ENCODE measurements around the gene TCP10L. TPM values are rescaled to one million over a fixed set of nuclear protein-coding genes. Genes with fewer than 3 reads are reported as not detected.
"Not testable (repeated sequence)": the region's sequence is repeated elsewhere in the genome, so short reads cannot be mapped to it uniquely, and the experiment has no call there.

TCP10L gene
- total and polyA plus RNA-seq, 4 donors: 1.4 to 2.3 (median 1.5) TPM; not detected in 1

DNA sequence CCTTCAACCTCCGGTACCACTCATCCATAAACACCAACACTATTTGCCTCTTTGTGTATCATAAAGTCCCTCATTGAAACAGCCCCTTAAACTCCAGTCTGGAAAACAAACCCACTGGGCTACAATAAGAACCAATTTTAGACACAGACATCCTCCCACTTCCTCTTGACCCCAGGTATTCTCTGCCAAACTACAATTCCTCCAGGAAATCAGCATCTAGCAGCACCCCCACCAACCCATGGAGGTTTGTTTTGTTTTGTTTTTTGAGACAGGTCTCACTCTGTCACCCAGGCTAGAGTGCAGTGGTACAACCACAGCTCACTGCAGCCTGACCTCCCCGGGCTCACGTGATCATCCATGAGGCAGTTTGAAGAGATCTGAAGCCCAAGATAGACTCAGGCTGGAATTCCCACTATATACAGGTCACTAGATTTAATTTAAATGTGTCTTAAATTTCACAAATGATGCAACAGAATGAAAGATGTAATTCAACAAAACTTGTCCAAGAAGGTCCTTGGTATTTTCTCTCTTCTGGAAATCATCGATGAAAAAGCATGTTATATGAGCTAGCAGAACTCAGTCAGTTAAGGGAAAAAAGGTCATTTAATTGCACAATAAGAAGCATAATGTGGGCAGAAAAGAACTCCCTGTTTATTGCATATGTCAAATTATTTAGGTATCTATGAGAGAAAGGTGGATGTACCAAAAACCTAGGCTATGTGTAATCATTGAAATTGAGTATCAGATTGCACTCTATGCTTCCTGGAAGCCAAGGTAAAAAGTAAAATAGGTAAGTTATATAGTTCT lies 30.3 kb downstream of the TCP10L start:
- no peak for DNase-seq
- no peaks in the 10 kb centered on the region for H3K27me3 ChIP-seq (ENCODE audit: control insufficient read depth in 1 of 2, insufficient read depth in 2 of 2, low read length in 1 of 2)
- H3K9me3 ChIP-seq (ENCODE audit: control insufficient read depth, low read length): no peaks in the 10 kb centered on the region
- H3K36me3 ChIP-seq (ENCODE audit: control insufficient read depth in 1 of 2, insufficient read depth in 2 of 2, low read length in 1 of 2): no peaks in the 10 kb centered on the region
- H3K27ac ChIP-seq (ENCODE audit: low read depth in 1 of 2, low read length in 2 of 2): no peak overlapping the region
- H3K4me1 ChIP-seq (ENCODE audit: control insufficient read depth in 1 of 2, insufficient read depth in 2 of 2, low read length in 2 of 2): no peaks in the 10 kb centered on the region
- no peak overlapping the region for H3K4me3 ChIP-seq (ENCODE audit: low read length in 2 of 2)
- intact Hi-C loops (cut with DNase I): no loop called here
- 96 to 98% methylated on average over 4 of the region's 4 CpGs for WGBS, 2 donors
- no peak for ATAC-seq (ENCODE audit: low FRiP score)

DNA sequence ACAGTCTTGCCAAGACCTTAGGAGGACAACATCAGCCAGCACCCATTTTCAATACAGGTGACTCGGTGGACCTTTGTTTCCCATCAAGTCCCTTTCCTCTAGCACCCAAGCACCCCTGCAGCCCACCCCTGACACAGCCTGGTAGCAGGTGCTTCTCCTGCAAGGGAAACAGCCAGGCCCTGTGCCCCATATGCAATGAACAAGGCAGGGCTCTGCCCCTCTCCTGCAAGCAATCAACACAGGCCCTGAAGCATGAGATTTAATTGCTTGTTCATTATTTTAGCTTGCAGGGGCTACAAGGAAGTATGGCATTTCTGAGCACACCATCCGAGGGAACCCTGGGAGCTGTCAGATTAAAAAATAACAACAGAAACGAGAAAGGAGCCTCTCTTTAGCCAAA lies 35.4 kb downstream of the TCP10L start:
- ATAC-seq (ENCODE audit: low FRiP score) (no peak), DNase-seq (no peak)
- Histone ChIP-seq H3K27me3 (ENCODE audit: control insufficient read depth in 1 of 2, insufficient read depth in 2 of 2, low read length in 1 of 2) (no peaks in the 10 kb centered on the region), H3K4me1 (ENCODE audit: control insufficient read depth in 1 of 2, insufficient read depth in 2 of 2, low read length in 2 of 2) (no peaks in the 10 kb centered on the region), H3K36me3 (ENCODE audit: control insufficient read depth in 1 of 2, insufficient read depth in 2 of 2, low read length in 1 of 2) (no peaks in the 10 kb centered on the region), H3K27ac (ENCODE audit: low read depth in 1 of 2, low read length in 2 of 2) (no peak overlapping the region), H3K4me3 (ENCODE audit: low read length in 2 of 2) (no peak overlapping the region), H3K9me3 (ENCODE audit: control insufficient read depth, low read length) (no peaks in the 10 kb centered on the region)
- 89 to 92% methylated on average over 3 of the region's 3 CpGs for WGBS, 2 donors
- intact Hi-C loops (cut with DNase I): no loop called here

DNA sequence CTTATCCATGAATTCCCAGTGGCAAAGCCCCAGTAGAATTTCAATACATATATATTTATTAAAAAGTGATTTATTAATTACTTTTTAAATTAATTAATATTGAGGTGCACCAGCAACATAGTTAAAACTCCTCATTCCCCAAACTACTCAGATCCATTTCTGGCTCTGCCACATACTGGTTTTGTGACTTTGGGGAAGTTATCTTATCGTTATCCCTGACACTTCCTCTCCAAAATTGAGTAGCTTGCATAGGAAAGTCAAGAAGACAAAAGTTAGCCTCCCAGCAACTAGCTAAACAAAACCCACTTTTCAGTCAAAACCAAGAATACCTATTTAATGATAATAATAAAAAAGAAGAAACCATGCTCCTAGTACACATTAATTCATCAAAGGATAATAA lies 35.9 kb downstream of the TCP10L start:
- intact Hi-C loops (cut with DNase I): no loop called here
- no peaks in the 10 kb centered on the region for H3K9me3 ChIP-seq (ENCODE audit: control insufficient read depth, low read length)
- DNase-seq (no peak), ATAC-seq (ENCODE audit: low FRiP score) (no peak)
- no peaks in the 10 kb centered on the region for H3K27me3 ChIP-seq (ENCODE audit: control insufficient read depth in 1 of 2, insufficient read depth in 2 of 2, low read length in 1 of 2)
- H3K36me3 ChIP-seq (ENCODE audit: control insufficient read depth in 1 of 2, insufficient read depth in 2 of 2, low read length in 1 of 2): no peaks in the 10 kb centered on the region
- no peak overlapping the region for H3K4me3 ChIP-seq (ENCODE audit: low read length in 2 of 2)
- H3K27ac ChIP-seq (ENCODE audit: low read depth in 1 of 2, low read length in 2 of 2): no peak overlapping the region
- H3K4me1 ChIP-seq (ENCODE audit: control insufficient read depth in 1 of 2, insufficient read depth in 2 of 2, low read length in 2 of 2): no peaks in the 10 kb centered on the region
- 83 to 88% methylated on average over 1 of the region's 1 CpG for WGBS, 2 donors

DNA sequence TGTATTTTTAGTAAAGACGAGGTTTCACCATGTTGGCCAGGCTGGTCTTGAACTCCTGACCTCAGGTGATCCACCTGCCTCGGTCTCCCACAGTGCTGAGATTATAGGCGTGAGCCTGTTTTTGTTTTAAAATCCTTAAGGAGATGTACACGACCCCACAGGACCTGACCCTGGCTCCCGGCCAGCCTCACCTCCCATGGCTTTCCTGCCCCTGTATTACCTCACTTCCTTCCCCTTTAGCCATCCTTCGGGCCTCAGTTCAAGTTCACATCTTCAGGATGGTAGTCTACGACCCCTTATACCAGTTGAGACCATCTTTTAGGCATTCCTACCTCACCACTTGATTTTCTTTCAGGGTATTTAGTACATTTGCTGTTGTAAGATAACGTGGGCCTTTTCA lies 36.3 kb downstream of the TCP10L start:
- no peaks in the 10 kb centered on the region for H3K9me3 ChIP-seq (ENCODE audit: control insufficient read depth, low read length)
- no peaks in the 10 kb centered on the region for H3K27me3 ChIP-seq (ENCODE audit: control insufficient read depth in 1 of 2, insufficient read depth in 2 of 2, low read length in 1 of 2)
- no peaks in the 10 kb centered on the region for H3K36me3 ChIP-seq (ENCODE audit: control insufficient read depth in 1 of 2, insufficient read depth in 2 of 2, low read length in 1 of 2)
- WGBS, 2 donors: 87% methylated on average over 8 of the region's 8 CpGs
- no peak overlapping the region for H3K27ac ChIP-seq (ENCODE audit: low read depth in 1 of 2, low read length in 2 of 2)
- ATAC-seq (ENCODE audit: low FRiP score) (no peak), DNase-seq (no peak)
- no peaks in the 10 kb centered on the region for H3K4me1 ChIP-seq (ENCODE audit: control insufficient read depth in 1 of 2, insufficient read depth in 2 of 2, low read length in 2 of 2)
- intact Hi-C loops (cut with DNase I): no loop called here
- H3K4me3 ChIP-seq (ENCODE audit: low read length in 2 of 2): no peak overlapping the region

DNA sequence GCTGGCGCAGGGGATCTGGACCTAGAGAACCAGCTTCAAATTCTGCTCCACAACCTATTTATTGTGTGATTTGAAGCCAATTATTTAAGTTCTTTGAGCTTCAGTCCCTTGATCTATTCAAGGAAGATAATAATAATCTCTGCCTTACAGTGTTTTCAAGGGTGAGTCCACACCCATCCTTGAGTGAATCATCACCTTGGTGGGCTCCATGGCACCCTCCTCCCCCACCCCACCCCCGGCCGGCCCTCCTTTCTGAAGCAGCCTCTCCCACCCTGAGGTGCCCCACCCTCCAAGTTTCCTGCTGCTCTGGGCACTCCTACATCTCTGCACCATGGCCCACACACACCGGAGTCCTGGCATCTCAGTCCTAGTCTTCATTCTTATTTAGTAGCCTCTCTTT lies 38.3 kb downstream of the TCP10L start:
- Histone ChIP-seq H3K4me1 (ENCODE audit: control insufficient read depth in 1 of 2, insufficient read depth in 2 of 2, low read length in 2 of 2) (no peaks in the 10 kb centered on the region), H3K27me3 (ENCODE audit: control insufficient read depth in 1 of 2, insufficient read depth in 2 of 2, low read length in 1 of 2) (no peaks in the 10 kb centered on the region), H3K36me3 (ENCODE audit: control insufficient read depth in 1 of 2, insufficient read depth in 2 of 2, low read length in 1 of 2) (no peaks in the 10 kb centered on the region), H3K9me3 (ENCODE audit: control insufficient read depth, low read length) (no peaks in the 10 kb centered on the region), H3K27ac (ENCODE audit: low read depth in 1 of 2, low read length in 2 of 2) (no peak overlapping the region), H3K4me3 (ENCODE audit: low read length in 2 of 2) (no peak overlapping the region)
- ATAC-seq (ENCODE audit: low FRiP score): no peak
- DNase-seq: no peak
- WGBS, 2 donors: 89 to 94% methylated on average over 4 of the region's 4 CpGs
- intact Hi-C loops (cut with DNase I): no loop called here

DNA sequence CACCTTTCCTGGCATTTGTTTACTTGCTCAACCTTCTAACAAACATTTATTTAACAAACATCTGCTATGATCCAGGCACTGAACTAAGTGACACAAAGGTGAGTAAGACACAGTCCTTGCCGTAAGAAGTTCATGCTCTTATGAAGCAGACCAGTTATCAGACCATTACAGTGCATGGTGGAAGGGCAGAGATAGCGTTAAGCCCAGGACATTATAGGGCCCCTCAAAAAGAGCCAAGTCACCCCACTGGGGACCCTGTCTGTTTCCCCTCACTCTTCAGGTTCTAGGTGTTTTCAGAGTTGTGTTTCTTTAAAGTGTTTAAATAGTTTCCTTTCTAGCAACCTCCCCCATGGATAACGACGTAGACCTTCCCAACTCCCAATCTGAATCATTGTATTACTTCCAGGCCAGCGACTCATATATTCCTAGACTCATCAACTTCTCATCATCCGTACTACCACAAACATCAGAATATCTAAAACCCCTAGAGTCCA lies 39.3 kb downstream of the TCP10L start:
- ATAC-seq (ENCODE audit: low FRiP score) (no peak), DNase-seq (no peak)
- no peak overlapping the region for H3K27ac ChIP-seq (ENCODE audit: low read depth in 1 of 2, low read length in 2 of 2)
- no peaks in the 10 kb centered on the region for H3K9me3 ChIP-seq (ENCODE audit: control insufficient read depth, low read length)
- H3K4me3 ChIP-seq (ENCODE audit: low read length in 2 of 2): no peak overlapping the region
- no peaks in the 10 kb centered on the region for H3K36me3 ChIP-seq (ENCODE audit: control insufficient read depth in 1 of 2, insufficient read depth in 2 of 2, low read length in 1 of 2)
- intact Hi-C loops (cut with DNase I): no loop called here
- 87 to 90% methylated on average over 6 of the region's 6 CpGs for WGBS, 2 donors
- H3K4me1 ChIP-seq (ENCODE audit: control insufficient read depth in 1 of 2, insufficient read depth in 2 of 2, low read length in 2 of 2): no peaks in the 10 kb centered on the region
- no peaks in the 10 kb centered on the region for H3K27me3 ChIP-seq (ENCODE audit: control insufficient read depth in 1 of 2, insufficient read depth in 2 of 2, low read length in 1 of 2)

DNA sequence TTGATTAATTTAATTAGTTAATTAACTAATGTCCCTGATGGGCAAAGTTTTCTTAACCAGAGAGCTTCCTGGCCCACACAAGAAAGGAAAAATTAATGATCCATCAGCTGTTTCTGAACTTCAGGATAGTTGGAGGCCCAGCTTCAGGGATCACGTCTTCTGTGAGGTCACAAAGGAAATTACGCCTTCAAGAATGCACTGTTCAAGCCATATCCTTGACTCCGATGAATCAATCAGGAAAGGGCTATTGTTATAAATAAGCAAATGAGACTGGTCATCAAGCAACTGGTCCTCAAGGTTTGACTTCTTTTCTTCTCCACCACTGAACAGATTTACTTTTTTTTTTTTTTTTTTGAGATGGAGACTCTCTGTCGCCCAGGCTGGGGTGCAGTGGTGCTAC lies 40.6 kb downstream of the TCP10L start:
- Histone ChIP-seq H3K9me3 (ENCODE audit: control insufficient read depth, low read length) (no peaks in the 10 kb centered on the region), H3K36me3 (ENCODE audit: control insufficient read depth in 1 of 2, insufficient read depth in 2 of 2, low read length in 1 of 2) (no peaks in the 10 kb centered on the region), H3K27me3 (ENCODE audit: control insufficient read depth in 1 of 2, insufficient read depth in 2 of 2, low read length in 1 of 2) (no peaks in the 10 kb centered on the region), H3K4me3 (ENCODE audit: low read length in 2 of 2) (no peak overlapping the region), H3K4me1 (ENCODE audit: control insufficient read depth in 1 of 2, insufficient read depth in 2 of 2, low read length in 2 of 2) (no peaks in the 10 kb centered on the region), H3K27ac (ENCODE audit: low read depth in 1 of 2, low read length in 2 of 2) (no peak overlapping the region)
- intact Hi-C loops (cut with DNase I): no loop called here
- no peak for ATAC-seq (ENCODE audit: low FRiP score)
- DNase-seq: no peak
- 95% methylated on average over 4 of the region's 4 CpGs for WGBS, 2 donors

DNA sequence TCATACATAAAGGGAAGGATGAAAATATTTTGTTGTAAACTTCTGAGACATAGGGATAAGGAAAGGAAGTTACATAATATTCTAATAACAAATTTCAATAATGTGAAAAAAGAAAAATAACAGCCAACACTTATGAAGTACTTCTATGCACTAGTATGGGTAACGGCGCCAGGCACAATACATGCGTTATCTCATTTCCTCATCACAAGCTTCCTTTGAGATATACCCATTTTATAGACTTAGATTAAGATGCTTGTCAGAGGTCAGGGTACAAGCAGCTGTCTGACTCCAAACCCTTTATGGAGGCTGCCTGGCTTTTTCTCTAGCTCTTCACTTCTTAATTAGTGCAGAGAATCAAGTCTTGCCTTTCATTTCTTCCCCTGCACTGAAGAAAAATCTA lies 41.3 kb downstream of the TCP10L start:
- no peak overlapping the region for H3K4me3 ChIP-seq (ENCODE audit: low read length in 2 of 2)
- H3K4me1 ChIP-seq (ENCODE audit: control insufficient read depth in 1 of 2, insufficient read depth in 2 of 2, low read length in 2 of 2): no peaks in the 10 kb centered on the region
- DNase-seq (no peak), ATAC-seq (ENCODE audit: low FRiP score) (no peak)
- intact Hi-C loops (cut with DNase I): no loop called here
- H3K27ac ChIP-seq (ENCODE audit: low read depth in 1 of 2, low read length in 2 of 2): no peak overlapping the region
- WGBS, 2 donors: 90 to 92% methylated on average over 3 of the region's 3 CpGs
- no peaks in the 10 kb centered on the region for H3K27me3 ChIP-seq (ENCODE audit: control insufficient read depth in 1 of 2, insufficient read depth in 2 of 2, low read length in 1 of 2)
- H3K9me3 ChIP-seq (ENCODE audit: control insufficient read depth, low read length): no peaks in the 10 kb centered on the region
- no peaks in the 10 kb centered on the region for H3K36me3 ChIP-seq (ENCODE audit: control insufficient read depth in 1 of 2, insufficient read depth in 2 of 2, low read length in 1 of 2)

DNA sequence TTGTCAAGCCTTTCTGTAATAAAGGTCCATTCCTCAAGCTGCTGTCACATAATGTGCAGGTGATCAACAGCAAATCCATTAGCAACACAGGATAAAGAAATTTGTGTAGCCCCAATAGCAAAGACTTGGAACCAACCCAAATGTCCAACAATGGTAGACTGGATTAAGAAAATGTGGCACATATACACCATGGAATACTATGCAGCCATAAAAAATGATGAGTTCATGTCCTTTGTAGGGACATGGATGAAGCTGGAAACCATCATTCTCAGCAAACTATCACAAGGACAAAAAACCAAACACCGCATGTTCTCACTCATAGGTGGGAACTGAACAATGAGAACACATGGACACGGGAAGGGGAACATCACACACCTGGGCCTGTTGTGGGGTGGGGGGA lies 42.3 kb downstream of the TCP10L start:
- WGBS, 2 donors: 88 to 100% methylated on average over 1 to 2 of the region's 2 CpGs
- H3K27me3 ChIP-seq (ENCODE audit: control insufficient read depth in 1 of 2, insufficient read depth in 2 of 2, low read length in 1 of 2); H3K27ac ChIP-seq (ENCODE audit: low read depth in 1 of 2, low read length in 2 of 2); ATAC-seq (ENCODE audit: low FRiP score); H3K4me1 ChIP-seq (ENCODE audit: control insufficient read depth in 1 of 2, insufficient read depth in 2 of 2, low read length in 2 of 2); intact Hi-C loops (cut with DNase I); DNase-seq; H3K9me3 ChIP-seq (ENCODE audit: control insufficient read depth, low read length); H3K36me3 ChIP-seq (ENCODE audit: control insufficient read depth in 1 of 2, insufficient read depth in 2 of 2, low read length in 1 of 2); H3K4me3 ChIP-seq (ENCODE audit: low read length in 2 of 2): not testable (repeated sequence)
